Neural cell (in vitro differentiated cells): ENCODE data around the gene ERVW-1. TPM values are rescaled to one million over a fixed set of nuclear protein-coding genes. Genes with fewer than 3 reads are reported as not detected.

Source experiments
- H2AFZ ChIP-seq: fragments of 200-600, 300-800 bp; sonication (generic), shearing (Covaris generic); 2 replicates; pipeline ENCODE4 v1.6.0; 2014; ENCODE audit warnings: low read depth, mild to moderate bottlenecking, antibody characterized with exemption, low read length, moderate library complexity
- H3F3A ChIP-seq: fragments of 200-600 bp; shearing (Covaris generic); 2 replicates; pipeline ENCODE4 v1.6.1; 2016; ENCODE audit warnings: mild to moderate bottlenecking, moderate library complexity, mixed read lengths, antibody characterized with exemption, low read length; ENCODE audit not compliant: insufficient read depth, poor library complexity, severe bottlenecking
- H3K27ac ChIP-seq: fragments of 200-600, 300-800 bp; sonication (generic), shearing (Covaris generic); 2 replicates; pipeline ENCODE4 v1.5.1; 2014; ENCODE audit warnings: mild to moderate bottlenecking, low read length, moderate library complexity
- H3K27me3 ChIP-seq: fragments of 300-800, 200-600 bp; sonication (generic), shearing (Covaris generic); 2 replicates; pipeline ENCODE4 v1.6.0; 2014; ENCODE audit warnings: mild to moderate bottlenecking, low read depth, low read length, moderate library complexity; ENCODE audit not compliant: insufficient read depth
- H3K36me3 ChIP-seq: fragments of 300-800, 200-600 bp; sonication (generic), shearing (Covaris generic); 2 replicates; pipeline ENCODE4 v1.5.1; 2014; ENCODE audit warnings: mild to moderate bottlenecking, antibody characterized with exemption, low read length, moderate library complexity; ENCODE audit not compliant: insufficient read depth
- H3K4me2 ChIP-seq: fragments of 300-800, 200-600 bp; sonication (generic), shearing (Covaris generic); 2 replicates; pipeline ENCODE4 v1.6.0; 2014; ENCODE audit warnings: mild to moderate bottlenecking, low read length
- H3K4me3 ChIP-seq: fragments of 300-800, 200-600 bp; sonication (generic), shearing (Covaris generic); 2 replicates; pipeline ENCODE4 v1.5.1; 2014; ENCODE audit warnings: mild to moderate bottlenecking, low read length, moderate library complexity
- H3K79me2 ChIP-seq: fragments of 200-600 bp; shearing (Covaris generic); replicated peaks from 2 replicates; pipeline ENCODE4 v1.6.0; 2014; ENCODE audit warnings: mild to moderate bottlenecking, low read length, moderate library complexity; ENCODE audit not compliant: insufficient read depth
- H3K9ac ChIP-seq: fragments of 300-800, 200-600 bp; sonication (generic), shearing (Covaris generic); 2 replicates; pipeline ENCODE4 v1.6.1; 2016; ENCODE audit warnings: mild to moderate bottlenecking, low read length, mixed read lengths
- H3K9me2 ChIP-seq: fragments of 200-600 bp; shearing (Covaris generic); 2 replicates; pipeline ENCODE4 v1.6.1; 2016; ENCODE audit warnings: mild to moderate bottlenecking, low read length, mixed read lengths; ENCODE audit not compliant: insufficient read depth
- H3K9me3 ChIP-seq: fragments of 200-600, 300-800 bp; sonication (generic), shearing (Covaris generic); 2 replicates; pipeline ENCODE4 v1.6.1; 2016; ENCODE audit warnings: mild to moderate bottlenecking, mixed run types, low read length, moderate library complexity, mixed read lengths
- H4K20me1 ChIP-seq: fragments of 200-600 bp; shearing (Covaris generic); 2 replicates; pipeline ENCODE4 v1.6.1; 2016; ENCODE audit warnings: mild to moderate bottlenecking, mixed run types; ENCODE audit not compliant: insufficient read depth
- MXI1 ChIP-seq: fragments of 450-650 bp; conservative IDR thresholded peaks from 2 replicates; pipeline ENCODE4 v1.6.1; 2014; ENCODE audit warnings: antibody characterized with exemption, mild to moderate bottlenecking; ENCODE audit not compliant: poor library complexity, severe bottlenecking
- POLR2AphosphoS5 ChIP-seq: IDR thresholded peaks from 2 replicates; pipeline ENCODE4 v1.6.1; 2012
- RAD21 ChIP-seq: fragments of 450-650 bp; conservative IDR thresholded peaks from 2 replicates; pipeline ENCODE4 v1.6.1; 2014; ENCODE audit warnings: antibody characterized with exemption, mild to moderate bottlenecking, moderate library complexity
- SMC3 ChIP-seq: fragments of 450-650 bp; conservative IDR thresholded peaks from 2 replicates; pipeline ENCODE4 v1.6.1; 2014; ENCODE audit warnings: antibody characterized with exemption, mild to moderate bottlenecking, moderate library complexity; ENCODE audit not compliant: poor library complexity
- polyA plus RNA-seq: library from polyadenylated mRNA; depleted of rRNA; stranded (reverse); fragments of >200 nt; gene quantifications from 2 replicates; pipeline ENCODE4 v1.2.3, GENCODE V29; 2014
- TF ChIP-seq, protein P1 (sequence below): fragments of 450-650 bp; IDR thresholded peaks from 2 replicates; pipeline ENCODE4 v1.5.1; 2014; ENCODE audit warnings: antibody characterized with exemption, mild to moderate bottlenecking, moderate library complexity; ENCODE audit not compliant: poor library complexity, severe bottlenecking
- TF ChIP-seq, protein P2 (sequence below): IDR thresholded peaks from 2 replicates; pipeline ENCODE4 v1.6.1; 2012; ENCODE audit warnings: borderline replicate concordance

Gene ERVW-1
- polyA plus RNA-seq, 1 donor from 2014 or later: not detected

GRCh38 chr7:92496876-92497275 is 19.1 kb upstream of the ERVW-1 start:
- Histone ChIP-seq H3F3A (no peaks in the 10 kb centered on the region), H3K9me3 (no peaks in the 10 kb centered on the region), H3K4me2 (no peak overlapping the region), H2AFZ (no peak overlapping the region), H3K9me2 (no peaks in the 10 kb centered on the region), H3K4me3 (no peak overlapping the region), H3K36me3 (peaks cover 9% of the 10 kb centered on the region), H3K79me2 (no peaks in the 10 kb centered on the region), H3K9ac (no peak overlapping the region), H3K27ac (no peak overlapping the region), H4K20me1 (no peaks in the 10 kb centered on the region), H3K27me3 (no peaks in the 10 kb centered on the region)
- TF ChIP-seq, protein P1, sequence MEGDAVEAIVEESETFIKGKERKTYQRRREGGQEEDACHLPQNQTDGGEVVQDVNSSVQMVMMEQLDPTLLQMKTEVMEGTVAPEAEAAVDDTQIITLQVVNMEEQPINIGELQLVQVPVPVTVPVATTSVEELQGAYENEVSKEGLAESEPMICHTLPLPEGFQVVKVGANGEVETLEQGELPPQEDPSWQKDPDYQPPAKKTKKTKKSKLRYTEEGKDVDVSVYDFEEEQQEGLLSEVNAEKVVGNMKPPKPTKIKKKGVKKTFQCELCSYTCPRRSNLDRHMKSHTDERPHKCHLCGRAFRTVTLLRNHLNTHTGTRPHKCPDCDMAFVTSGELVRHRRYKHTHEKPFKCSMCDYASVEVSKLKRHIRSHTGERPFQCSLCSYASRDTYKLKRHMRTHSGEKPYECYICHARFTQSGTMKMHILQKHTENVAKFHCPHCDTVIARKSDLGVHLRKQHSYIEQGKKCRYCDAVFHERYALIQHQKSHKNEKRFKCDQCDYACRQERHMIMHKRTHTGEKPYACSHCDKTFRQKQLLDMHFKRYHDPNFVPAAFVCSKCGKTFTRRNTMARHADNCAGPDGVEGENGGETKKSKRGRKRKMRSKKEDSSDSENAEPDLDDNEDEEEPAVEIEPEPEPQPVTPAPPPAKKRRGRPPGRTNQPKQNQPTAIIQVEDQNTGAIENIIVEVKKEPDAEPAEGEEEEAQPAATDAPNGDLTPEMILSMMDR: no peak
- TF ChIP-seq POLR2AphosphoS5 (no peak), RAD21 (no peak)

DNA sequence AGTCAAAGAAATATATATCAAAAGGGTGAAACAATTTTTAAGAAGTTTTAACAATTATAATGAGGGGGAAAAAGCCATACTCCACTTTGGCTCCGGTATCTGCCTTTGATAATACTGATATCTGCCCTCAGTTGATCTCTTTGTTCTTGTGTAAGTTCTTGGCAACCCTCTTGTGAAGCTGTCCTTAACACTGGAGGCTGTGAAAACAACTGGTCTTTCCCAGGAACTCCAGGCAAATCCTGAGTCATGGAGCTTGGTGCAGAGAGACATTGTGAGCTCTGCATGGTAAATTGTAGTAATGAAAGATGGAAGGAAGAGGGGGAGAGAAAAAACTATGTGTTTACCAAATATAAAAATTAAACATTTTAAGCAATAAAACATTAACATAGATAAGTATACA is 11.9 kb upstream of the ERVW-1 start:
- peaks cover 20% of the 10 kb centered on the region for H3K36me3 ChIP-seq

More for the DNA sequence above, 11.9 kb upstream of the ERVW-1 start:
- no peak overlapping the region for H3K4me2 ChIP-seq
- TF ChIP-seq POLR2AphosphoS5: no peak
- TF ChIP-seq, protein P1: no peak
- no peak for TF ChIP-seq SMC3
- TF ChIP-seq, protein P2, sequence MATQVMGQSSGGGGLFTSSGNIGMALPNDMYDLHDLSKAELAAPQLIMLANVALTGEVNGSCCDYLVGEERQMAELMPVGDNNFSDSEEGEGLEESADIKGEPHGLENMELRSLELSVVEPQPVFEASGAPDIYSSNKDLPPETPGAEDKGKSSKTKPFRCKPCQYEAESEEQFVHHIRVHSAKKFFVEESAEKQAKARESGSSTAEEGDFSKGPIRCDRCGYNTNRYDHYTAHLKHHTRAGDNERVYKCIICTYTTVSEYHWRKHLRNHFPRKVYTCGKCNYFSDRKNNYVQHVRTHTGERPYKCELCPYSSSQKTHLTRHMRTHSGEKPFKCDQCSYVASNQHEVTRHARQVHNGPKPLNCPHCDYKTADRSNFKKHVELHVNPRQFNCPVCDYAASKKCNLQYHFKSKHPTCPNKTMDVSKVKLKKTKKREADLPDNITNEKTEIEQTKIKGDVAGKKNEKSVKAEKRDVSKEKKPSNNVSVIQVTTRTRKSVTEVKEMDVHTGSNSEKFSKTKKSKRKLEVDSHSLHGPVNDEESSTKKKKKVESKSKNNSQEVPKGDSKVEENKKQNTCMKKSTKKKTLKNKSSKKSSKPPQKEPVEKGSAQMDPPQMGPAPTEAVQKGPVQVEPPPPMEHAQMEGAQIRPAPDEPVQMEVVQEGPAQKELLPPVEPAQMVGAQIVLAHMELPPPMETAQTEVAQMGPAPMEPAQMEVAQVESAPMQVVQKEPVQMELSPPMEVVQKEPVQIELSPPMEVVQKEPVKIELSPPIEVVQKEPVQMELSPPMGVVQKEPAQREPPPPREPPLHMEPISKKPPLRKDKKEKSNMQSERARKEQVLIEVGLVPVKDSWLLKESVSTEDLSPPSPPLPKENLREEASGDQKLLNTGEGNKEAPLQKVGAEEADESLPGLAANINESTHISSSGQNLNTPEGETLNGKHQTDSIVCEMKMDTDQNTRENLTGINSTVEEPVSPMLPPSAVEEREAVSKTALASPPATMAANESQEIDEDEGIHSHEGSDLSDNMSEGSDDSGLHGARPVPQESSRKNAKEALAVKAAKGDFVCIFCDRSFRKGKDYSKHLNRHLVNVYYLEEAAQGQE: no peak
- TF ChIP-seq MXI1: no peak
- no peak overlapping the region for H2AFZ ChIP-seq
- H3K27ac ChIP-seq: no peak overlapping the region
- no peaks in the 10 kb centered on the region for H3F3A ChIP-seq
- H3K9me3 ChIP-seq: no peaks in the 10 kb centered on the region
- no peaks in the 10 kb centered on the region for H4K20me1 ChIP-seq
- H3K79me2 ChIP-seq: no peaks in the 10 kb centered on the region
- H3K9me2 ChIP-seq: no peaks in the 10 kb centered on the region
- H3K4me3 ChIP-seq: no peak overlapping the region
- H3K27me3 ChIP-seq: no peaks in the 10 kb centered on the region
- H3K9ac ChIP-seq: no peak overlapping the region
